Urinary bladder (tissue), 4 donors: ENCODE measurements around the gene PLEKHS1. TPM values are rescaled to one million over a fixed set of nuclear protein-coding genes. Genes with fewer than 3 reads are reported as not detected.

Experiments
- DNase-seq: peaks from one replicate; pipeline ENCODE4 v3.0.0-alpha.2; 2015; ENCODE audit errors: extremely low spot score
- H3K27ac ChIP-seq: one replicate; pipeline ENCODE4 v1.5.1; 2013; ENCODE audit warnings: low read depth, mild to moderate bottlenecking, moderate library complexity
- H3K36me3 ChIP-seq: one replicate; pipeline ENCODE4 v1.6.1; 2013; ENCODE audit warnings: mild to moderate bottlenecking, moderate library complexity; ENCODE audit not compliant: insufficient read depth
- H3K4me1 ChIP-seq: one replicate; pipeline ENCODE4 v1.6.1; 2013; ENCODE audit warnings: mild to moderate bottlenecking, moderate library complexity; ENCODE audit not compliant: insufficient read depth
- H3K4me3 ChIP-seq: one replicate; pipeline ENCODE4 v1.5.1; 2013; ENCODE audit warnings: low read depth, low read length
- WGBS: extraction: QIAGEN DNeasy Blood & Tissue Kit; methylation state at CpG from one replicate; pipeline ENCODE4 v1.1.7; 2013; 5-methylcytosine and 5-hydroxymethylcytosine counted together
- polyA plus RNA-seq: library from polyadenylated mRNA; stranded (reverse); fragments of 200-250 nt; gene quantifications from one replicate; pipeline ENCODE4 v1.2.3, GENCODE V29; 2013
- total RNA-seq: library from RNA; depleted of rRNA; stranded (reverse); fragments of >200 nt; gene quantifications from one replicate; pipeline ENCODE4 v1.2.3, GENCODE V29; 2014
- donor health status: healthy with polysubstance abuse.
- donor health status: healthy.

Gene PLEKHS1
- total and polyA plus RNA-seq, 2 donors: 0.28 to 0.42 TPM

DNA sequence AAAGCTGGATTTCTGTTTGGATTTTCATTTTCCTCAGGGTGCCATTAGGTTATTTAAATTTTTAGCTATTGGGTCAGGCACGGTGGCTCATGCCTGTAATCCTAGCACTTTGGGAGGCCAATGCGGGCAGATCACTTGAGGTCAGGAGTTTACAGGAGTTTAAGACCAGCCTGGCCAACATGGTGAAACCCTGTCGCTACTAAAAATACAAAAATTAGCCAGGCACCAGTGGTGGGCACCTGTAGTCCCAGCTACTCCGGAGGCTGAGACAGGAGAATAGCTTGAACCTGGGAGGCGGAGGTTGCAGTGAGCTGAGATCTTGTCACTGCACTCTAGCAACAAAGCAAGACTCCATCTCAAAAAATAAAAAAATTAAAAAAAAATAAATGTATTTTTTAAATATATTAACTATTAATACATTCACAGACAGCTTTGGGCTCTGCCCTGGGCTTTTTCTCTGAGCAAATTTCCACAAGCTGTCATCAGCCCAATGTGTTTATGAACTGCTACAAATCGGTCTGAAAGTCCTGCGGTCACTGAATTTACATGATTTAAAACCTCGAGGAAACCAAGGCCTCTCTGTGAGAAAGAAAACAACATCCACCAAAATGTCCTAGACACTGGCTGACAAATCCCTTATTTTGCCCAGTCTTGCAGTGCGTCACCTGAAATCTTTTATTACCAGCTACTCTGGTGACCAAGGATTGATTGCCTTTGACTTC lies 19.2 kb upstream of the PLEKHS1 start:
- Histone ChIP-seq H3K4me1 (no peaks in the 10 kb centered on the region), H3K36me3 (peaks cover 2% of the 10 kb centered on the region), H3K4me3 (no peak overlapping the region), H3K27ac (no peak overlapping the region)
- WGBS: 79% methylated on average over 9 of the region's 9 CpGs
- no peak for DNase-seq

DNA sequence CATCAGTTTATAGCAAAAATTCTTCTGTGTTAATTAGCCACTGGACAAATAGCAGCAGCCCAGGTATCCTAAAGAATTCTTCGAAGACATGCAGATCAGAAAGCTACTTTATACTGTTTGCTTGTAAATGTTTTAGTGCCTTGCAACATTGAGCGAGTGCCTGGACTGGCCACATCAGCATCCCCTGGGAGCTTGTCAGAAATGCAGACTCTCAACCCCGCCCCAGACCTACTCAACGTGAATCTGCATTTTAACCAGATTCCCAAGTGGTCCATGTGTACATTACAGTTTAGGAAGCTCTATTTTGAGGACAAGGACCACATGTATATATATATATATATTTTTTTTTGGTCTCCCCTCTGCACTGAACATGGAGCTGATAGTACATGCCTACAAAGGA lies 18.5 kb upstream of the PLEKHS1 start:
- Histone ChIP-seq H3K4me3 (no peak overlapping the region), H3K4me1 (no peaks in the 10 kb centered on the region), H3K36me3 (peaks cover 2% of the 10 kb centered on the region), H3K27ac (no peak overlapping the region)
- no peak for DNase-seq
- 64% methylated on average over 4 of the region's 4 CpGs for WGBS

DNA sequence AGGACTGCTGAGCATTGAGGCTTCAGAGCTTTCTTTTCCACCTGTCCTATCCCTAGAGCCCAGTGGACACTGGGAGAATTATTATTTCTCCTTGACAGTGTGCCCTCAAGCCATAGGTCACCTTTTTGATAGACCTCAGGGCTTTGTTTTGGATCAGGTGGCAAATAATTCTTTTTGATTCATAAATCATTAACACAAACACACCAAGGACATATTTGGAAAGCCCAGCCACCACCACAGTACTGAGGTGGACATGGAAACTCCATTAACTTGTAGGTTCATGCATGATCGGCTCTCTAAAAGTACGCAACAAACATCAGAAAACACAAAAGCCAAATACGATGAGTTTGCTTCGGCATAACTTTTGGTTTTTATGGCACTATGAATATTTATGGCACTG lies 17.8 kb upstream of the PLEKHS1 start:
- no peaks in the 10 kb centered on the region for H3K4me1 ChIP-seq
- WGBS: 96% methylated on average over 4 of the region's 4 CpGs
- no peak overlapping the region for H3K4me3 ChIP-seq

GRCh38 chr10:113735913-113736312 lies 15.6 kb upstream of the PLEKHS1 start:
- Histone ChIP-seq H3K27ac (no peak overlapping the region), H3K4me1 (no peaks in the 10 kb centered on the region)
- WGBS: 29% methylated on average over 2 of the region's 2 CpGs

More for the DNA sequence above, 17.8 kb upstream of the PLEKHS1 start:
- no peak for DNase-seq
- Histone ChIP-seq H3K27ac (no peak overlapping the region), H3K36me3 (peaks cover 1% of the 10 kb centered on the region)

DNA sequence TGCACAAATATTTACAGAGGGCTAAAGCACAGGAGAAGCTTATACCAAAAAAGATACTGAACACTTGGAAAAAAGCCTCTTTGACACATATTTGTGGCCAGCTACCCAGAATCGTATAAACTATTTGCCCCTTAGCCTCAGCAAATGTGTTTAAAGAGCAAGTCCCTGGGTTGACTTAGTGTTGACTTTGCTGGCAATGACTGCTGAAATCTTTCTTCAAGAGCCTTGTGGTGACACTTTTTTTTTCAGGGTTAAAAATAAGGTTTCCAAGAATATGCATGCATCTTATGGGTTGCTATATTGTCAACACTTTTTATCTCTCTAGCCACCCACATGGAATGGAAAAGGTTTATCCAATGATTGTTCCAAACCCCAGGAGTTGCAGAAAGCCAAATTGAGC lies 14.9 kb upstream of the PLEKHS1 start:
- H3K36me3 ChIP-seq: no peaks in the 10 kb centered on the region
- DNase-seq: no peak
- 14% methylated on average over 1 of the region's 1 CpG for WGBS
- no peak overlapping the region for H3K27ac ChIP-seq
- no peaks in the 10 kb centered on the region for H3K4me1 ChIP-seq
- no peak overlapping the region for H3K4me3 ChIP-seq

More at GRCh38 chr10:113735913-113736312, 15.6 kb upstream of the PLEKHS1 start:
- Histone ChIP-seq H3K36me3 (no peaks in the 10 kb centered on the region), H3K4me3 (no peak overlapping the region)
- no peak for DNase-seq

DNA sequence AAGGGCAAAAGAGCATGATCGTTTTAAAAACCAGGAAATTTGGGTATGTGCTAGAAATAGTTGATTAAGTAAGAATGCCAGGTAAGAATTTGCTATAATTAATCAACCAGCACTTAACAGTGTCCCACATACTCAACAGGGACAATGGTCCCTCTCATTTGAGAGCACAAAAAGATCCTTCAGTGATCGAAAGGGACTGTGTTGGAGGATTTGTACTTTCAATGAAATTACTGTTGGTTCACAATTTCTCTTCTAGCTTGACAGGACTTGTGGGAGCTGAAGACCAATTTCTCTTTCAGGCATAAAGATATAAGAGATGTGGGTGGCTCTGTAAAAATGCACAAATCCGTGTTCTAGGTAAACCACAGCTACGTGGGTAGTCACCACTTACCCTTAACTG lies 12.5 kb upstream of the PLEKHS1 start:
- H3K4me3 ChIP-seq: no peak overlapping the region
- DNase-seq: no peak
- H3K27ac ChIP-seq: no peak overlapping the region
- no peaks in the 10 kb centered on the region for H3K4me1 ChIP-seq
- WGBS: 75% methylated on average over 4 of the region's 4 CpGs
- no peaks in the 10 kb centered on the region for H3K36me3 ChIP-seq

DNA sequence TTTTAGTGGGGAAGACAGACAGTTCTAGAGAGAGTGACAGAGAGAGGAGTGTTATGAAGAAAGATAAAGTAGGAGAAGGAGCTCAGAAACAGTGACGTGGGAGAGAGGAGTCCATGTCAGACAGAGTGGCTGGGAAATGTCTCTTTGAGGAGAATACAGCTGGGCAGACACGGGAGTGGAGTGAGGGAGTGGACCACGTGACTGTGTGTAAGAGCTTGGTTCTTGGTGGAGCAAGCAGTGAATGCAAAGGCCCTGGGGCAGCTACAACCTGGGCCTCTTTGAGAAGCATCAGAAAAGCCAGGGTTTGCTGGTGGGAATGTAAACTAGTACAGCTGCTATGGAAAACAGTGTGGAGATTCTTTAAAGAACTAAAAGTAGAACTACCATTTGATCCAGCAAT lies 11.9 kb upstream of the PLEKHS1 start:
- WGBS: 74% methylated on average over 3 of the region's 3 CpGs
- no peaks in the 10 kb centered on the region for H3K36me3 ChIP-seq
- H3K4me1 ChIP-seq: no peaks in the 10 kb centered on the region
- H3K27ac ChIP-seq: no peak overlapping the region
- no peak for DNase-seq
- H3K4me3 ChIP-seq: no peak overlapping the region

GRCh38 chr10:113740850-113741249 lies 10.6 kb upstream of the PLEKHS1 start:
- H3K27ac ChIP-seq: no peak overlapping the region
- no peak for DNase-seq
- H3K4me1 ChIP-seq: no peaks in the 10 kb centered on the region
- H3K4me3 ChIP-seq: no peak overlapping the region
- WGBS: 89% methylated on average over 3 of the region's 3 CpGs
- H3K36me3 ChIP-seq: no peaks in the 10 kb centered on the region

DNA sequence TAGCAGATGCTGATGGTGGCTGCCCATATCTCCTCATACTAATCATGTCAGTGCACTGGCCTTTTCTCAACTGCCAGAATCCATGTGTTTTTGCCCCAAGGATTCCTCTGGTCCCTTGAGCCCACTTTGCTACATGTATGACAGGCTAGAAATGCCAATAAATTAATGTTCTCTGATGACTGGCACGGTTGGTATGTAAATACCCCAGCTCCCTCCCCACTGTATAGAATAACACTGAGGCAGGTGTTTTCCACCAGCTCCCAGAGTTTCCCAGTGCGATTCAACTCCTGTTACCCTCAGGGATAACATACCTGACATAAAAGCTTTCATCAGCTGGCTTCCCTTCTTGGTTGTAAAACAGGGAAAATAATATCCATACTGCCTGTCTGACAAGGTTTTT lies 9.0 kb upstream of the PLEKHS1 start:
- no peaks in the 10 kb centered on the region for H3K4me1 ChIP-seq
- 71% methylated on average over 2 of the region's 2 CpGs for WGBS
- H3K4me3 ChIP-seq: no peak overlapping the region
- H3K27ac ChIP-seq: no peak overlapping the region
- no peak for DNase-seq
- no peaks in the 10 kb centered on the region for H3K36me3 ChIP-seq

DNA sequence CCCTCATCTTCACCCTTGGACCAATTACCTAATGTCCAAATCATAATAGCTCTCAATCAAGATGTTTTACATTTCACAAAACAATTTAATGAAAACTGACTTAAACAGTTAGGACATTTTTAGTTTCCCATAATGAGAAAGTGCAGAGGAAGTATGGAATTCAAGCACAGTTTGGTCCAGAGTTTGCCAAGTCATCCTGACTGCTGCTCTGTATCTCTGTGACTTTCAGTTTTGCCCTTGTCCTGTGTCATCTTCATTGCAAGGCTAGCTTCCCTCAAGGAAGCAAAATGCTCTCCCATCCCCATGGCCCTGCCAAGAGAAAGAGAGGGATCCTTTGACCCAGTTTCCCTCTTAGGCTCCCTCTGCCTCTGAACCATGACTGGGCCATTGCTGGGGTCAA lies 7.9 kb upstream of the PLEKHS1 start:
- Histone ChIP-seq H3K4me1 (no peaks in the 10 kb centered on the region), H3K36me3 (no peaks in the 10 kb centered on the region), H3K27ac (no peak overlapping the region), H3K4me3 (no peak overlapping the region)
- DNase-seq: no peak

- Histone ChIP-seq H3K4me3 (no peak overlapping the region), H3K27ac (no peak overlapping the region), H3K4me1 (no peaks in the 10 kb centered on the region), H3K36me3 (no peaks in the 10 kb centered on the region)
- DNase-seq: no peak
- WGBS: 87% methylated on average over 2 of the region's 2 CpGs
Measured at GRCh38 chr10:113745374-113745773, 6.1 kb upstream of the PLEKHS1 start.

- H3K4me3 ChIP-seq: no peak overlapping the region
- H3K27ac ChIP-seq: no peak overlapping the region
- WGBS: 73% methylated on average over 3 of the region's 3 CpGs
- no peaks in the 10 kb centered on the region for H3K36me3 ChIP-seq
- H3K4me1 ChIP-seq: no peaks in the 10 kb centered on the region
- no peak for DNase-seq
Measured at GRCh38 chr10:113746217-113746957, 5.1 kb upstream of the PLEKHS1 start.

DNA sequence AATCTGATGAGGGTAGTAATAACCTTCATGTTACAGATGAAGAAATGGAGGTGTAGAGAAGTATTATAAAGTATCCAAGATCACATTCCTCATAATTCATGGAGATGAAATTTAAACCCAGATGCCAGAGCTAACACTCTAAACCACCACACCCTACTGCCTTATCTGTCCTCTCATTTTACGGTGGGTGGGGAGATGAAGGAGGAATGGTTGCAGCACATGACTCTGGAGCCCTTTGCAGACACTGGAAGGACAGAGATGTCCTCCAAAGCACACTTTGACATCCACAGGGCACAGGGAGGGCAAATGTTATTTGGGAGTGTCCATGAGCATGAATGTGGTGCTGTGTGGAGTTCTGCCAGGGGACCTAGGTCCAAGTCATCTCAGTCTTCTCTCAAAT lies 1.1 kb downstream of the PLEKHS1 start:
- Histone ChIP-seq H3K4me3 (no peak overlapping the region), H3K27ac (no peak overlapping the region), H3K4me1 (no peaks in the 10 kb centered on the region), H3K36me3 (no peaks in the 10 kb centered on the region)
- 36% methylated on average over 1 of the region's 1 CpG for WGBS
- DNase-seq: no peak

DNA sequence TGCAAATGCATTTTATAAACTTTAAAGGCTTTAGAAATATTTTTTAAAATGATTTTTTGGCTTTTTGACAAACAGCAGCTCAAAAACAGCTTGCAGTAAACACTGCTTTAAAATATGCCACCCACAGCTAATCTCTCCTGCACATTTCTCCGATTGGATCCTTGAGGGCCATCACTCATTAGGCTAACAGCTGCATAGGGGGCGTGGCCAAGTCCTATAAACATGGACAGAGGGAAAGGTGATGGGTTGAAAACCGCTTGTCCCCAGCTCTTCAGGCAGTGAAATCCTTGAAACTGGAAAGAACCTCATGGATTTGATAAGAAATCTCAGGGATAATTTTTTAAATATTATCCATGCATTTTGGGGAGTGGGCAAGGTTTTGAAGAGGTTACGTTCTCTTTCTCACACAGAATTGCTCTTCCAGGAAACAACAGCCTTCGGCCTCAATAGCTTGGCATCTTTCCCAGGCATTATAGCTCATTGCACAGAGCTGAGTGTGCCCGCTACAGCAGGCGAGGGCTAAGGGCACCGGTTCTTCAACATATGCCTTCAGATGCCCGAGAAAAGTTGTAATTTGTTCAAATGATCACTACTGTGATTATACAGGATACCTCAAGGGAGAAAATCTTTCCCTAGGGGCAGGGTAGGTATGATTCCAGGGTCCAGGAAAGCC lies 1.7 kb downstream of the PLEKHS1 start:
- Histone ChIP-seq H3K4me3 (no peak overlapping the region), H3K4me1 (no peaks in the 10 kb centered on the region), H3K36me3 (no peaks in the 10 kb centered on the region), H3K27ac (no peak overlapping the region)
- no peak for DNase-seq
- 66% methylated on average over 9 of the region's 9 CpGs for WGBS
